EH (cell line): ENCODE results near the gene ELL2.
"Not testable (repeated sequence)": the region's sequence is repeated elsewhere in the genome, so short reads cannot be mapped to it uniquely, and the experiment has no call there.

Source experiments
- DNase-seq: peaks from one replicate; pipeline ENCODE4 v3.0.0-alpha.2; 2015; ENCODE audit warnings: low read depth

ELL2 gene

DNA sequence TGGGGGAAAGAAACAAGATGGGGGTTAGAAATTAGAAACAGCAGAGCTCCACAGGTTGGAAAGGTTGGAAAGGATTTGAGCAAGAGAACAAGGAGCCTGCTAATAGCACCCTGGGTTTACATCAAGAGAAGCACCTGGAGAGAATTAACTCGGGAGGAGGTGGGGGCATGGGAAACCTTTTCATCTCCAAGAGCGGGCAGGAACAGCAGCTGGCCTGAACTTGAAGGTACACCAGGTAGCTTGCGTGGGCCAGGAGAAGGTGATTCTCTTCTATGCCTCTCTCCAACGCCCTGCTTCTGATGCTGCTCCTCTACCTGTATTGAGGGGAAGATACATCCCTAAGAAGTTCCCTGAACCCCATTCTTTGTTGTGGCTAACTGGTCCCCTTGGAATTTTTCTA, 102.0 kb downstream of the ELL2 start:
- DNase-seq = no peak

DNA sequence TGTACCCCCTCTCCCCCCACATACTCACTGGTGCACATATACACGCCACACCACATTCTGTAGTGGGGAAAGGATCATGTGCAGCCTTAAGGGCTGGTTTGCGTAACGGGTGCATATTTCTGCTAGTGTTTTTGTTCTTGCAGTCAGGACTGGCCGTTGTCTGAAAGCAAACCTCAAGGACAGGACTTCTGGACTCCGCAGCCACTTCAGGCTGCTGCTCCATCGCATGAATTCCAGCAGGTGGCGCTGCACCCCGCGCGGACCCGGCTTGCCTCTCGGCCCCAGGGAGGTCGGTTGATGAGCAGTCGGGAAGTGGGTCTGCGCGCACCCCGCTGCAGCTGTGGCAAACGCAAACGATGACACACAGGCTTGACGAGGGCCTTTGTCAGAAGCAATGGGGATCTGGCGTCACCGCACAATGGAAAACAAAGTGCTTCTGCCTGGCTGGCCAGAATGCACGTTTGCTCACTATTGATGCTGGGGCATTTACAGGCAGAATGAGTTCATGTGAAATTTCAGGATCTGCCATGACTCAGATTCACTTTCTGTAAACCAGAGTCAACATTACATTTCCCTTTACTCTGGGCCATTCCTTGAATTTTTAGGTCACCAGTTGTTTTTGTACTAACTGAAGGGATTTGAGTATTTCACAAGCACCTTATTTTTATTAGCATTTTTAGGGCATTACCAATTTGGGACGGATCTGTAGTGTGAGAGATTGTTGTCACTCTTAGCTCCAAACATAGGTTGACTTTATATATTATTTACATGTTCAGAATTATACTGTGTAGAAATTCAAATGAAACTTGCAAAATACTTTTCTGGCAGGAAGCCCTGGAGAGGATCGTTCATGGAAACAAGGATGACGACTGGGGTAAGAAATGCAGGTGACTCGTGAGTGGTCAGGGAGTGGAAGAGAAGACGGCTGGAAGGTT, 102.7 kb downstream of the ELL2 start:
- DNase-seq = peak; percentile 99

DNA sequence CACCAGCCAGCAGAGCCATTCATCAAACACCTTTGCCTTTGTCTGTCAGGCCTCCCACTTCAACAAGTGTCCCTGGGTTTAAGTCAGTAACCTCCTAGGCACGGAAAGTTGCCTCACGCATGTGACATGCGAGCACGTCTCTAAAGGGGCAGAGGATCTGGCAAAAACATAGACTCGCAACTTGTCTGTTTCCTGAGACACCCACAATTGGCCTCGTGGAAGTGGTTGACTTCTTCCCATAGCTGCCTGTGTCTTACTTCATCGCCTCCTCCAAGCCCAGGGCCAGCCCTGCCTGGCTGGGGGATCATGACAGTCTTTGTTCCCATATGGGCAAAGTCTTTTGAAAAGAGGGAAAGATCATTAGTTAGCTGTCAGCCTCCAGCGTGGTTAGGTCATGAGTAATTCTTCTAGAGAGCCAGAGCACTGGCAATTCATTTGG, 103.6 kb downstream of the ELL2 start:
- peak; percentile 84 for DNase-seq

DNA sequence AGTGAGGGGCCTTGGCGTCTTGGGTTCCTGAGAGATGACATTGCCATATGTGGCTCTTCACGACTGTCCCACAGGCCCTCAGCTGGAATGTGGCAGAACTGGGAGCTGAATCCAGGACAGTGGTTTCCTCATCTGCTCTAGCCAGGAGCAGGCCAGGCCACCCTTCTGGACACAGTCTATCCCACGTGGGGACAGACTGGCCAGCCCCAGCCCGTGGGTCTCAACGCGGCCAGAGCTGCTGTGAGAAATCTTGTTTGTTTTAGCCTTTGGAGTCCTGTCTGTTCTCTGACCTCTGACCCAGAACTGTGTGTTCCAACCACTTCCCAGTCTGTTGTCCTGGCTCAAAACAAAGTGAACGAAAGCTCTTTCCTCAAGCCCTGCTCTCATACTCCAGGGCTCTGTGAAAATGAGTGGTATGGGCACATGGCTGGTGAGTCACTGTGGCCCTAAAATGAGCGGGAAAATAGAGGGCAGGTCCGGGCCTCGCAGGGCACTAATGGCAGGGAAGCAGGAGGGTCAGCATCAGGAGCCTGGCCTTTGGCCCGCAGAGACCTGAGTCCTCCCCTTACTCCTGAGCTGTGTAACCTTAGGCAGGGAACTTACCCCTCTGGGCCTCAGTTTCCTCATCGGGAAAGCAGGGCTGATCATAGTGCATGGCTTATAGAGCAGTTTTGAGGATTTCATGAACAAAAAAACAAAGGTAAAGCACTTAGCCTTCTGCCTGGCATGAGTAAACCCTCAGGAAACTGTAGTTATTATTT, 104.3 kb downstream of the ELL2 start:
- peak; percentile 93 for DNase-seq

DNA sequence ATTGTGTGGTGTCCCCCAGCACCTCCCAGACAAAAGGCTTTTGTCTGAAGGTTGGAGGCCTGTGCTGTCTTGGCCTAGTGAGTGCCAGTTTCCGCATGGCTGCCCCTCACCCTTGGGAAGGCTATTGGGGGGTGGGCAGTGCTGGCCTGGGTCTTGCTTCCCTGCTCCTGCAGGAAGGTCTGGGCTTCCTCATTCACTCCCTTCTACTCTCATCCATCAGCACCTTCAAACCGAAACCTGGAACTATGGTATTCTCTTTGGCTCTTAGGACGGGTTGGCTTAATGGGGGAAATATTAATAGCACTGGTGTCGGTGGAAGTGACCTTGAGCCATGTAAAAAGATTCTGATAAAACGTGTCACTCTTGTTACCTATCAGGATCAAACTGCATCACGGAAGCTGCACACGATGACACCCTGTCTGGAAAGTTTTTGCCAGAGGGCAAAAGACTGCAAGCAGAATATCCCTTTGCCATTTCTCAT, 105.1 kb downstream of the ELL2 start:
- DNase-seq = no peak

DNA sequence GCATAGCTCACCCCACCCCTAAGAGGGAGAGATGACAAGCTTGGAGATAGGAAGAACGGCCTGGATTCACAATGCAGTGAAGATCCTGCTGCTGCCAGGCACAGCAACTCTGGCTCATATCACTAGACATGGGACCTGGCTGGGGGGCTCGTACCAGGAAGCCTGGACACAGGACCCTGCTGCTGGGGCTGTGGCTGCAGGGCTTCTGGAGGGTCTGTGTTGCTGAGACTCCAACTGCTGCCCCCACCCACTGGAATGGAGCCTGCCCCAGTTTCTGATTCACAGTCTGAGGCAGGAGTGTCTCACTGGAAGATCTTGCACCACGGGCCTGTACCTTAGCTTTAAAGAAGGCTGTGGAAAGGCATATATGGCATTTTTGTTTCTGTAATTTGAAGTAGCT, 108.2 kb downstream of the ELL2 start:
- DNase-seq = no peak

DNA sequence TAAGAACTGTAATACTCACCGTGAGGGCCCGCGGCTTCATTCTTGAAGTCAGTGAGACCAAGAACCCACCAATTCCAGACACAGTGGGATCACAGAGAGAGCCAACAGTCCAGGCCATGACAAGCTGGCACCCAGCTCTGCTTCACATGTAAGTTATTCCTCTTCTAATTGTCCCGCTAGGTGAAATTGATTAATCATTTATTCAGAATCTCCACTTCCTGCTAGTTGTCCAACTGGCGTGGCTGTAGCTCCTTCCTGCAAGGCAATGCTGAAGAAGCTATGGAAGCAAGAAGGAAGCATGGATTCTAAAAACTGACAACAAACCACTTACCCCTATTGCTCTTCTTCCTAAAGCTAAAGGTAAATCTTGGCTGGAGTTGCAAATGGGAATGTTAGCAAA, 109.1 kb downstream of the ELL2 start:
- DNase-seq = no peak

DNA sequence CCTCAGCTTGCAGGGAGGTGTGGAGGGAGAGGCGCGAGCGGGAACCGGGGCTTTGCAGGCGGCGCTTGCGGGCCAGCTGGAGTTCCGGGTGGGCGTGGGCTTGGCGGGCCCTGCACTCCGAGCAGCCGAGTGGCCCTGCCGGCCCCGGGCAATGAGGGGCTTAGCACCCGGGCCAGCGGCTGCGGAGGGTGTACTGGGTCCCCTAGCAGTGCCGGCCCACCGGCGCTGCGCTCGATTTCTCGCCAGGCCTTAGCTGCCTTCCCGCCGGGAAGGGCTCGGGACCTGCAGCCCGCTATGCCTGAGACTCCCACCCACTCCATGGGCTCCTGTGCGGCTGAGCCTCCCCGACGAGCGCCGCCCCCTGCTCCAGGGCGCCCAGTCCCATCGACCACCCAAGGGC, 110.5 kb downstream of the ELL2 start:
- not testable (repeated sequence) for DNase-seq

DNA sequence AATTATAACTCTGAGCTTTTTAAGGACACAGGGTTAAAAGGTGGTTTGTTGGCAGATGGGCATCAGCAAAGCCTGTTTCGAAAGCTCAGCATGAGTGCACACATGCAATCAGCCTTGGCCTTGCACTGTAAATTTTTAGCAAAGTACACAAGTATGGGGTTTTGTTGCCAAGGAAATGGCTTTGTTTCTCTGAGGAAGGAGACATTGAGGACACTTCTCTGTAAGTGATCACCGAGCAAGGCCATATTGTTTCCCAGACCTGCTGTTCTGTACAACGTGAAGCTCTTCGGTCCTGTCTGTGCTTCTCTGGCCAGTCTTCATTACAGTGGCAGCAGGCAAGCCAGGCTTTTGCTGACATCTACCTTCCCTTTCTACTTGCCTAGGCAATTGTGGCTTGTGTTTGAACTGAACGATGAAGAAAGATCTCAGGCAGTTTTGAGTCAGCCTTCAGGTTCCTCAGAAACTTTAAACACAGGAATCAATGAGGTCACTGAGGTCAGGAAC, 111.2 kb downstream of the ELL2 start:
- DNase-seq = peak; percentile 29

DNA sequence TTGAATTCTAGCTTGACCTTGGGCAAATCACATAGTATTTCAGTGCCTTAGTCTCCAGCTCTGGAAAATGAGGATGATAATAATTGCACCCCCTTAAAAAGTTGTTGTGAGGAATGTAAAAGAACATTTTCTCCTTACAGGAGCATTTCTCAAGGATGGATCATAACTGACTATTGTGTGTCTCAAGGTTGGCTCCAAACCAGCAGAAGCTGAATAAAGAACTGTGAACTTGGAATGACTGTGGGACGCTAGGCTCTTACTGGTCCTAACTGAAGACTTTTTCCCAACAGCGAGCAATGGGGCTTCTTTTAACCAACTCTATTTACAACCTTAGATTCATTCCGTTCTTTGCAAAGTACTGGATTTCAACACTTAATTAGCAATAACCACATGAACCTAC, 113.0 kb downstream of the ELL2 start:
- DNase-seq = peak; percentile 67

DNA sequence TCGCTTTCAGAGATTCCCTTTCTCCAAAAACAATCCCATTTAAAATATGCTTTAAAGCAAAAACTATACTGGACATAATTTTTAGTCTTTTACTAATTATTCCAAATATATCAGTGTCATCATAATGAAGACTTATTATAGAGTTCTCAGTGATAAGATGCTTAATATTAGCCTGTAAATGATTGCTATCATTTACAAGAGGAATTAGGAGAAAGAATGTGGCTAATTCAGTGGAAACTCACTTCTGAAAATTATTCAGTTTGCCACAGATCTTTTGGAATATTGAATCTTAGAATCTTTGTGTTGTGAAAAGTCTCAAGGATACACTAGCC, 114.4 kb downstream of the ELL2 start:
- no peak for DNase-seq

DNA sequence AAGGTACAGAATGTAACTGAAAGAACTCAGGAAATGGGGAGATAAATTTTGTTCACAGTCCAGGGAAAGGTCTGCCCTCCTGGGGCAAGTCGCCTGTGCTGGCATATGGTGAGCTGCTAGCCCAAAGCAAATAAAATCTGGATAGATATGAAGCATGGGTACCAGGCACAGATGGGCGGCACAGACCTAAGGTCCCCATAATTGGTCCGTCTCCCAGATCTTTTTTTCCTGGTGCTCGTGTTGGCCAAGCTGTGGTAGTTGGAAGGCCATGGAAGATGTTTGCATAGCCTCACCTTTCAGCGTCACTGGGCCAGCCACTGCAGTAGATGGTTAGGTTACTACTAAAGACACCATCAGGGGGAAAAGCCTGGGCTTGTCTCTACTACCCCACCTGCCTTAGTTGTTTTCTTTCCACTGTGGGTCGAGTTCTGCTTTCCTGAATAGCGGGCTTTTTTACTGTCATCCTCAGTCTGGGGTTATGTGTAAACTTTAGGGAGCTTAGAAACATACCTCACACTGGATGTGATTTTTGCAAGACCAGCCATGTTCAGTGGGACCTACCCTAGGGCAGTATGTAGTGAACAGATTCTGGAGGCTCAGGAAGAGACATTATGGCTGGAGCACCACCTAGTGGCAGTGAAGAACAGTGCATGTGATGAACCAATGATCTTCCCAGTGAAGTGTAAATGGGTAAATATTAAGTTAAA, 114.9 kb downstream of the ELL2 start:
- peak; percentile 79 for DNase-seq

DNA sequence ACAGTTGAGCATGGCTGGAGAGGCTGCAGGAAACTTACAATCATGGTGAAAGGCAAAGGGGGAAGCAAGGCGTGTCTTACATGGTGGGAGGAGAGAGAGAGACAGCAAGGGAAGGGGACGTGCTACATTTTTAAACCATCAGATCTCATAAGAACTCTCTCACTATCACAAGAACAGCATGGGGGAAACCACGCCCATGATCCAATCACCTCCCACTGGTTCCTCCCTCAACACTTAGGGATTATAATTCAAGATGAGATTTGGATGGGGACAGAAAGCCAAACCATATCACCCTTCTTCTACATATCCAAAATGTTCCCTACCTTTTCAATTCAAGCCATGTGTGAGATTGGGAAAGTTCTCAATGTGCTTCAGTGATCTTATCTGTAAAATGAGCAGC, 116.3 kb downstream of the ELL2 start:
- no peak for DNase-seq

DNA sequence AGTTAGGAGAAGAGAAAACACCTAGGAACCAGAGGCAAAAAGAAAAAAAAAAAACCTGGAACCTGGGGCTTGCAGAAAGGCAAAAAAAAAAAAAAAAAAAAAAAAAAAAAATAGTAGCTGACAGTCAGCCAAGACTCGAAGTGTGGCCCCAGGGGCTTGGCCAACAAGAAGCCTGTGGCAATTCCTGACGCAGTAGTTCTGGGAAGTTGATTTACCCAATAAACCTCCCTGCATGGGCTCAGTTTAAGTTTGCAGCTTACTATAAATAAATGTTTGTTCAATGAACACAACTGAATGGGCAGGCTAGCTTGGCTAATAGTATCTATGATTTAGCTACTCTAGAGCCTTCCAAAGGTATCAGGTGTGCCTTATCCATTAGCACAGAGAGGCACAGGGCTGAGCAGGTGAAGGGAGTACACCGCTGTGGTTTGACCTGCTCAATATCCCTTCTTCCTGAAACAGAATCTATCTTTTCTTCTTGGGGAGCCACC, 117.9 kb downstream of the ELL2 start:
- peak; percentile 65 for DNase-seq

DNA sequence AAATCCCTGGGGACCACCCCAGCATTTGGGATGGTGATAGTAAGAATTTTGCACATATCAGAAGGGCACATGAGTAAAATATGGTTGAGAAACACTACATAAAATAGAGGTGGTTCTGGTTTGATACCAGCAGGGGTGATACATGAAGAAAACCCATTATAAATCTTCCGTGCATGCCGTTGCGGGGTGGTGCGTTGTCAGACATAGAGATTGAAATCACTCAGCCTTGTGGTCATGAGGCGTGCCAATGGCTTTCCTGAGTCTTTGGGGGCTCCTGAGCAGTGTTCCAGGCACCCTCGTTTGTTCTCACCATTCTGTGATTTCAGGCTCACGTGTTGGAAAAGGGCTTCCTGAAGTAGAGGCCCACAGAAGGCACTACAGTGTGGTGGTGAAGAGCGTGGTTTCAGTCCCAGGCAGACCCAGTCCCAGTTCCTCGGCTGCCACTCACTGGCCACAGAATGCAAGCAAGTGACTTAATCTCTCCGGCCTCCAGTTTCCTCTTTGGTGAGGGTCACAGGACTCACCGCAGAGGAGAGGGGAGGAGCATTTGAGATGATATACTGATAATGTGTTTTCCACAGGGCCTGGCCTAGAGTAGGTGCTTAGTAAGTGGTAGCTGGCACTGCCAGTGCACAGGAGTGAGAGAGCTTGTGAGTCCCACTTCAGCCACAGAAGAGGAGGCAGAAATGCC, 118.7 kb downstream of the ELL2 start:
- peak; percentile 83 for DNase-seq

DNA sequence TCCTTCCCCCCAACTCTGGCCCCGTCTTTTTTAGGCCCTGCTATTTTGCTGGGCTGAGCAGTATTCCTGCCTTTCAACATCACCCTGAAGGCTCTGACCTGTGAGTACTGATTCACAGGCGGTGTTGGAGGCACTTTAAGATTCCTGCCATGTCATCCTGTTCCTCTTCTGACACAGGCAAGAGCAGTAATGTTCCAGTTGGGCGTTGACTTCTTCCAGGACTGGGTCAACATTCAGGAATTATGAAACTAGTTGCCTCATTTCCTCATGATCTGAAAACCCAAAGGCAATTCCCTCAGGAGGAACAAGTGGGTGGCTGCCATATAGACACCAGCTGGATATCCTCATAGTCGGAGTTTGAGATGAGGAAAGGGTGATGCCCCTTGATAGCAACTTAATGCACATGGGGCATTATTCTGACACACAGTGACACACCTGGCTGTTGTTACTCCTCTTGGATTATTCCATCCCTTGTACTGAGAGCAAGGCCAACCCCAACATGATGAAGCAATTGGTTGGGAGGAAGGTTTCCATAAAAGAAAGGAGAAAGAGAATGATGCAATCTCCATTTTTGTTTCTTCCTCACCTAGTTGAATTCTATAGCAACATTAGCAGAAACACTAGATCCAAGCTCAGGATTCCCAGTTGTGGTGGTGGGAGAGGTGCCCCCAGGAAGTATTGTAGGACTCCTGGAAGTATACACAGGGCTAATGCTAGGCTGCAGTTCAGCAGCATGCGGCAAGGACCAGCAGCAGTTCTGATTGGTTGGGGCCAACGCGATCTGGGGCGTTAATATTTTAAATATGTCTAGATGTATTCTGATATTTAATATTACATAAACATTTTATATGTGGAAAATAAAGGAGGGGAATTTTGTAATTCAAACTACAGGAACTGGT, 119.5 kb downstream of the ELL2 start:
- DNase-seq = peak; percentile 84

DNA sequence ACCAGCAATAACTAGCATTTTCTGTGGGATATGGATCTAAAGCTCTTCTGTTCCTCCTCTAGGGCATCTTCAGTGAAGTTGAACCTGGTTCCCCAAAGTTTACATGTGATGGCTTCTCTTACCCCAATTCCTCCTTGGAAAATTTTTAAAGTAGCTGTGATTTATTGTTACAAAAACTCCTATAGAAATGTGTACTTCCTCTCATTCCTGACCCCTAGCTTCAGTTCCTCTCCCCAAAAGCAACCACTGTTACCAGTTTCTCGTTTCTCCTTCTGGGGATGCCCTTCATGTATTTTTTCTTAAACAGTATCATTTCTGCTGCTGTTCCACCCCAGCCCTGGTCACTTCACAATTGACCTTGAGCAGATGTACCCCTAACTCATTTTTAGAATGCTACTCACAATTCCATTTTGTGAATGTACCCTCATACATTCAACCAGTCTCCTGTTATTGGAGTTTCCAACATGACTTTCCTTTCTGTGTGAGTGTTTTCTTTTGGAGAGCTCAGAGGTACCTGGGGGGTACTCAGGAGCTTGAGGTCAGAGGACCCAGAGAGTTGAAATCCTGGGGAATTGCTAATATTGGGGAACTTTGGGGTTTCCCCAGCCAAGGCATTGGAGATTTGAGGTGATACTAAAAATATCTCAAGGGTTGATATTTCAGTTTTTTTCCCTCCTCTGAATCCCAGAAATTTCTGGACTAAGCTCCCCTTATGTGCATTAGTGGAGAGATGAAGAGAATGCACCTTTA, 120.5 kb downstream of the ELL2 start:
- DNase-seq = no peak

DNA sequence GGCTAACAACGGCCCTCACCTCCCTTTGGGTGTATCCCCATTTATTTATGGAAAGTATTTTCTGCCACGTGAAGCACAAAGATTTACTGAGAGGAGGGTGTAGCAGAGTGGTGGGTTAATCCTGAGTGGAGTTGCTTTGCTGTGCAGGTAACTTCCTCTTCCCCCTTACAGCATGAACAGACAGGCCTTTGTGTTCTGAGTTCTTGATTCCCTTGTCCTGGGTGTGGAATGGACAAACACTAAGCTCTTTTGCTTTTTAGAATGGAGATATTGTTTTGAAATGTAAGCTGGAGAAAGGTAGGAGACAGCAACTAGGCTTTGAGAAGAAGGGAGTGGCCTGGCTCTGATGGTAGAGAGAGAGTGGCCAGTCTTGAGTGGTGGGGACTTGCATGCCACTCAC, 122.0 kb downstream of the ELL2 start:
- no peak for DNase-seq

DNA sequence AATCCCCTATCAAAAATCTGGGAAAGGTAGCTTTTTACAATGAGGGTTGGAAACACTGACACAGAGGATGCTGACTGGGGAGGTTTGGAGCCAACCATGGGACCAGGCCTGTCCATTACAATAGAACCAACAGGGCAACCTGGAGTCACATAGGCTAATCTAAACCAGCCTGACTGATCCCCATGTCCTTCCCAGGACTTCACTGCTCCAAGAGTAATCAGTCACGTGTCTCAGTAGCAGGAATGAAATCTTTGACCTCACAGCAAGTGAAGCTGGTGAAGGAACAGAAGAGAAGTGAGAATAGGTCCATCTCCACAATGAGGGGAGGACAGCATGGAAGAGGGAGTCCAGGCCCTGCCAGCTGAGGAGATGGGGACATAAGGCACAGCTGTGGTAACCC, 123.1 kb downstream of the ELL2 start:
- DNase-seq = no peak

DNA sequence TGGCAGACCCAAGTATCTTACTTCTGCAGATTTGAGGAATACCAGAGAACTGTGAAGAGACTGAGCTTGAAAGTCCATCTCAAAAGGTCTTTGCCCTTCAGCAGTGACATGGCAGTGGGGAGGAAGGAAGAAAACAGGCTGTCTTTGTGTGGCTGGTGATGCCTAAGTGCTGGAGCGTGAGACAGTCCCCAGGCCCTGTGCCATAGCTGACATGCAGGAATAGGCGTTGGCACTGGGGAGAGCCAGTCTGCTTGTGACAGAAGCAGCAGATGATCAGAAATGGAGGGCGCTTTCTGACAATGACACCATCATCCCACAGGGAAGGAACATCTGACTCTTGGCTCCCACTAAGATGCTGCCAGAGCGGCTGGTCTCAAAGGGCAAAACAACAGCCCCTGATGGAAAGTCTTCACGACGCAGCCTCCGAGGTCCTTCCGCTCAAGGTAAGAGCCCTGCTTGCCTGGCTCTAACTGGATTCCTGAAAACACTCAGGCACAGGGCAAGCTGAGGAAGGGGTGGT, 123.6 kb downstream of the ELL2 start:
- DNase-seq = no peak
